Neuronal stem cell (in vitro differentiated cells): Measurements from ENCODE around the gene FAM210A.
A peak's percentile ranks its signal among the peaks of the same experiment; 100 is the strongest.

Experiments used
- DNase-seq: peaks from one replicate; pipeline ENCODE4 v3.0.0-alpha.2; 2013; ENCODE audit warnings: low spot score
- H2AFZ ChIP-seq: one replicate; pipeline ENCODE4 v1.6.1; 2013; ENCODE audit warnings: mild to moderate bottlenecking, low read length, inconsistent platforms
- H2AK5ac ChIP-seq: 2 replicates; pipeline ENCODE4 v1.6.1; 2013; ENCODE audit warnings: low read depth, mild to moderate bottlenecking, inconsistent platforms, low read length, moderate library complexity, mixed read lengths
- H2BK120ac ChIP-seq: 2 replicates; pipeline ENCODE4 v1.6.1; 2013; ENCODE audit warnings: low read depth, mild to moderate bottlenecking, inconsistent platforms, low read length, moderate library complexity, mixed read lengths
- H2BK12ac ChIP-seq: one replicate; pipeline ENCODE4 v1.6.1; 2013; ENCODE audit warnings: low read length, inconsistent platforms
- H2BK15ac ChIP-seq: 2 replicates; pipeline ENCODE4 v1.6.1; 2013; ENCODE audit warnings: mild to moderate bottlenecking, low read length, inconsistent platforms, mixed read lengths
- H2BK5ac ChIP-seq: one replicate; pipeline ENCODE4 v1.6.1; 2013; ENCODE audit warnings: inconsistent platforms, mild to moderate bottlenecking, low read length, moderate library complexity
- H3K14ac ChIP-seq: one replicate; pipeline ENCODE4 v1.6.1; 2013; ENCODE audit warnings: low read length, inconsistent platforms
- H3K18ac ChIP-seq: 2 replicates; pipeline ENCODE4 v1.6.1; 2013; ENCODE audit warnings: low read length, inconsistent platforms
- H3K23ac ChIP-seq: 2 replicates; pipeline ENCODE4 v1.6.1; 2013; ENCODE audit warnings: low read depth, mild to moderate bottlenecking, mixed read lengths, low read length, inconsistent platforms; ENCODE audit not compliant: poor library complexity
- H3K27ac ChIP-seq: replicated peaks from 3 replicates; pipeline ENCODE4 v1.5.1; 2013; ENCODE audit warnings: low read length, inconsistent platforms
- H3K27me3 ChIP-seq, 3 experiments: 2 replicates each; pipeline ENCODE4 v1.6.1; 2013; ENCODE audit warnings: low read length in 3 of 3, mild to moderate bottlenecking in 2 of 3, inconsistent platforms in 1 of 3, low read depth in 1 of 3, mixed read lengths in 1 of 3, moderate library complexity in 1 of 3; ENCODE audit not compliant: control insufficient read depth in 3 of 3, insufficient read depth in 3 of 3
- H3K36me3 ChIP-seq, 2 donors: replicated peaks in 1 of 2; 2 replicates each; pipeline ENCODE4 v1.6.1; 2013; ENCODE audit warnings: low read length in 2 of 2; ENCODE audit not compliant: control insufficient read depth in 2 of 2, insufficient read depth in 2 of 2
- H3K4ac ChIP-seq: 2 replicates; pipeline ENCODE4 v1.6.1; 2013; ENCODE audit warnings: inconsistent platforms, mild to moderate bottlenecking, low read length, moderate library complexity
- H3K4me1 ChIP-seq, 2 donors: 1 replicate in 1 of 2; 2 replicates in 1 of 2; pipeline ENCODE4 v1.6.1; 2013; ENCODE audit warnings: low read length in 2 of 2, low read depth in 1 of 2; ENCODE audit not compliant: control insufficient read depth in 2 of 2, insufficient read depth in 1 of 2
- H3K4me2 ChIP-seq: one replicate; pipeline ENCODE4 v1.6.1; 2013; ENCODE audit warnings: mild to moderate bottlenecking, low read length, inconsistent platforms; ENCODE audit not compliant: insufficient read depth, poor library complexity, severe bottlenecking
- H3K4me3 ChIP-seq, 2 donors: 2 replicates each; pipeline ENCODE4 v1.5.1; 2013; ENCODE audit warnings: low read length in 2 of 2, mild to moderate bottlenecking in 2 of 2, inconsistent platforms in 1 of 2, moderate library complexity in 1 of 2
- H3K79me1 ChIP-seq: one replicate; pipeline ENCODE4 v1.6.1; 2013; ENCODE audit warnings: low read depth, mild to moderate bottlenecking, inconsistent platforms, low read length, moderate library complexity
- H3K9ac ChIP-seq: one replicate; pipeline ENCODE4 v1.6.1; 2013; ENCODE audit warnings: mild to moderate bottlenecking, low read depth, low read length, inconsistent platforms; ENCODE audit not compliant: poor library complexity
- H3K9me3 ChIP-seq, 2 donors: replicated peaks in 1 of 2; 2 replicates each; pipeline versions ENCODE3 to v1.6.1; 2013; ENCODE audit warnings: low read length in 2 of 2, mild to moderate bottlenecking in 2 of 2, inconsistent platforms in 1 of 2, low read depth in 1 of 2, mixed read lengths in 1 of 2, moderate library complexity in 1 of 2; ENCODE audit not compliant: control insufficient read depth in 2 of 2, insufficient read depth in 1 of 2
- H4K8ac ChIP-seq: one replicate; pipeline ENCODE4 v1.6.1; 2013; ENCODE audit warnings: low read depth, mild to moderate bottlenecking, inconsistent platforms, low read length, moderate library complexity
- H4K91ac ChIP-seq: one replicate; pipeline ENCODE4 v1.6.1; 2013; ENCODE audit warnings: low read length, low read depth, mild to moderate bottlenecking, inconsistent platforms; ENCODE audit not compliant: poor library complexity
- WGBS, 2 donors: extraction: QIAGEN DNeasy Blood & Tissue Kit; methylation state at CpG; one replicate each; pipeline ENCODE4 v1.1.7; 2013; ENCODE audit warnings: missing lambda C conversion rate in 2 of 2, mixed read lengths in 1 of 2; ENCODE audit not compliant: insufficient read length in 2 of 2, insufficient replicate concordance in 1 of 2; ENCODE audit errors: extremely low coverage in 2 of 2; 5-methylcytosine and 5-hydroxymethylcytosine counted together

FAM210A gene

GRCh38 chr18:13643261-13643751 lies 83.1 kb downstream of the FAM210A start:
- DNase-seq, result no peak
- Histone ChIP-seq H3K9ac (no peak overlapping the region), H3K27me3 (peaks cover 0 to 2% (median 0%) of the 10 kb centered on the region in 3 experiments), H3K4ac (no peak overlapping the region), H3K14ac (no peak overlapping the region), H4K91ac (no peak overlapping the region), H2AK5ac (no peak overlapping the region), H3K23ac (no peak overlapping the region), H4K8ac (no peak overlapping the region), H3K4me2 (no peak overlapping the region), H2BK15ac (no peak overlapping the region), H3K9me3 (peaks cover 0 to 1% of the 10 kb centered on the region in 2 donors), H3K27ac (no peak overlapping the region), H3K79me1 (no peaks in the 10 kb centered on the region), H2BK120ac (no peak overlapping the region), H3K36me3 (no peaks in the 10 kb centered on the region), H3K18ac (no peak overlapping the region), H2BK12ac (no peak overlapping the region), H2AFZ (no peak overlapping the region), H3K4me1 (peaks cover 0 to 3% of the 10 kb centered on the region in 2 donors), H2BK5ac (no peak overlapping the region), H3K4me3 (no peak overlapping the region)
- WGBS, 2 donors, result no CpG with 5 or more reads among the region's 16 CpGs

- no peak overlapping the region for H3K4me2 ChIP-seq
- H3K4me3 ChIP-seq, result no peak overlapping the region
- H3K18ac ChIP-seq, result no peak overlapping the region
- H3K9ac ChIP-seq, result no peak overlapping the region
- no CpG with 5 or more reads among the region's 15 CpGs for WGBS, 2 donors
- no peak overlapping the region for H2AFZ ChIP-seq
- no peak overlapping the region for H4K91ac ChIP-seq
- H2BK120ac ChIP-seq, result no peak overlapping the region
- H4K8ac ChIP-seq, result no peak overlapping the region
- no peak overlapping the region for H3K27ac ChIP-seq
- H3K4me1 ChIP-seq, result peaks cover 0 to 3% of the 10 kb centered on the region in 2 donors
- no peak overlapping the region for H2BK15ac ChIP-seq
- H3K79me1 ChIP-seq, result no peaks in the 10 kb centered on the region
- H3K4ac ChIP-seq, result no peak overlapping the region
- no peak overlapping the region for H2BK5ac ChIP-seq
- H3K27me3 ChIP-seq, result peaks cover 0 to 2% (median 0%) of the 10 kb centered on the region in 3 experiments
- no peak overlapping the region for H3K14ac ChIP-seq
- H3K36me3 ChIP-seq, result no peaks in the 10 kb centered on the region
- DNase-seq, result no peak
- peaks cover 0 to 1% of the 10 kb centered on the region in 2 donors for H3K9me3 ChIP-seq
- H2AK5ac ChIP-seq, result no peak overlapping the region
- H2BK12ac ChIP-seq, result no peak overlapping the region
- no peak overlapping the region for H3K23ac ChIP-seq
Measured at GRCh38 chr18:13642440-13642827, 83.9 kb downstream of the FAM210A start.

- Histone ChIP-seq H3K4ac (no peak overlapping the region), H3K9me3 (peaks cover 0 to 1% of the 10 kb centered on the region in 2 donors), H3K4me1 (peaks cover 0 to 3% of the 10 kb centered on the region in 2 donors), H3K36me3 (no peaks in the 10 kb centered on the region), H3K23ac (no peak overlapping the region), H3K27ac (no peak overlapping the region), H2BK5ac (peak overlapping the region; percentile 35), H3K18ac (peak overlapping the region; percentile 71), H2AK5ac (no peak overlapping the region), H4K91ac (no peak overlapping the region), H3K4me3 (no peak overlapping the region), H4K8ac (no peak overlapping the region), H2BK12ac (no peak overlapping the region), H3K14ac (peak overlapping the region; percentile 71), H2AFZ (no peak overlapping the region), H2BK120ac (peak overlapping the region; percentile 61), H3K79me1 (no peaks in the 10 kb centered on the region), H3K27me3 (peaks cover 0 to 2% (median 0%) of the 10 kb centered on the region in 3 experiments), H2BK15ac (no peak overlapping the region), H3K4me2 (peak overlapping the region; percentile 49), H3K9ac (no peak overlapping the region)
- WGBS, 2 donors, result no CpG with 5 or more reads among the region's 84 CpGs
- DNase-seq, result no peak
Measured at GRCh38 chr18:13641551-13642439, 84.6 kb downstream of the FAM210A start.

GRCh38 chr18:13640266-13640860 lies 86.0 kb downstream of the FAM210A start:
- Histone ChIP-seq H2BK12ac (no peak overlapping the region), H3K27ac (no peak overlapping the region), H4K8ac (no peak overlapping the region), H2AFZ (no peak overlapping the region), H3K4me2 (no peak overlapping the region), H2BK120ac (no peak overlapping the region), H2BK5ac (no peak overlapping the region), H3K14ac (no peak overlapping the region), H3K23ac (no peak overlapping the region), H3K4me1 (peaks cover 0 to 2% of the 10 kb centered on the region in 2 donors), H3K79me1 (no peaks in the 10 kb centered on the region), H2AK5ac (peak overlapping the region; percentile 10), H3K27me3 (peaks cover 0 to 2% (median 0%) of the 10 kb centered on the region in 3 experiments), H3K4ac (no peak overlapping the region), H3K9me3 (peaks cover 0 to 1% of the 10 kb centered on the region in 2 donors), H3K18ac (no peak overlapping the region), H3K36me3 (no peaks in the 10 kb centered on the region), H3K9ac (no peak overlapping the region), H3K4me3 (no peak overlapping the region), H2BK15ac (no peak overlapping the region), H4K91ac (no peak overlapping the region)
- DNase-seq, result no peak
- WGBS, 2 donors, result no CpG with 5 or more reads among the region's 10 CpGs
